ENCODE results near the gene CLDN4.

Gene CLDN4

GRCh38 chr7:73866446-73866767 lies 35.6 kb downstream of the CLDN4 start:
- H3K4me3 ChIP-seq (ENCODE audit: low read depth, low read length), result no peak overlapping the region
- in situ Hi-C loops (cut with HindIII; ENCODE audit: low sequenced_read_pairs), result no loop called here
- no peak for DNase-seq (ENCODE audit: low read depth, low spot score)
- TF ChIP-seq CTCF (IDR thresholded peaks at IDR 0.05; ENCODE audit: low read depth, low read length), result no peak

GRCh38 chr7:73869011-73869798 lies 38.4 kb downstream of the CLDN4 start:
- no peak for TF ChIP-seq CTCF (IDR thresholded peaks at IDR 0.05; ENCODE audit: low read depth, low read length)
- H3K4me3 ChIP-seq (ENCODE audit: low read depth, low read length), result no peak overlapping the region
- in situ Hi-C loops (cut with HindIII; ENCODE audit: low sequenced_read_pairs), result no loop called here
- DNase-seq (ENCODE audit: low read depth, low spot score), result no peak

- TF ChIP-seq CTCF (IDR thresholded peaks at IDR 0.05; ENCODE audit: low read depth, low read length), result no peak
- H3K4me3 ChIP-seq (ENCODE audit: low read depth, low read length), result no peak overlapping the region
- in situ Hi-C loops (cut with HindIII; ENCODE audit: low sequenced_read_pairs), result no loop called here
- DNase-seq (ENCODE audit: low read depth, low spot score), result no peak
Measured at GRCh38 chr7:73870041-73870492, 39.3 kb downstream of the CLDN4 start.

GRCh38 chr7:73871163-73872011 lies 40.6 kb downstream of the CLDN4 start:
- no peak for DNase-seq (ENCODE audit: low read depth, low spot score)
- no peak for TF ChIP-seq CTCF (IDR thresholded peaks at IDR 0.05; ENCODE audit: low read depth, low read length)
- H3K4me3 ChIP-seq (ENCODE audit: low read depth, low read length), result no peak overlapping the region
- in situ Hi-C loops (cut with HindIII; ENCODE audit: low sequenced_read_pairs), result no loop called here

- in situ Hi-C loops (cut with HindIII; ENCODE audit: low sequenced_read_pairs), result no loop called here
- H3K4me3 ChIP-seq (ENCODE audit: low read depth, low read length), result no peak overlapping the region
- DNase-seq (ENCODE audit: low read depth, low spot score), result no peak
- TF ChIP-seq CTCF (IDR thresholded peaks at IDR 0.05; ENCODE audit: low read depth, low read length), result no peak
Measured at GRCh38 chr7:73872056-73872908, 41.5 kb downstream of the CLDN4 start.

- TF ChIP-seq CTCF (IDR thresholded peaks at IDR 0.05; ENCODE audit: low read depth, low read length), result no peak
- in situ Hi-C loops (cut with HindIII; ENCODE audit: low sequenced_read_pairs), result no loop called here
Measured at GRCh38 chr7:73876361-73876760, 45.6 kb downstream of the CLDN4 start.

More at GRCh38 chr7:73876361-73876760, 45.6 kb downstream of the CLDN4 start:
- DNase-seq (ENCODE audit: low read depth, low spot score), result no peak
- no peak overlapping the region for H3K4me3 ChIP-seq (ENCODE audit: low read depth, low read length)

All from astrocyte of the spinal cord (primary cell).